Measurements from ENCODE around the gene GNAI3.
A peak's percentile ranks its signal among the peaks of the same experiment; 100 is the strongest.

Gene GNAI3

GRCh38 chr1:109639841-109640184, 91.4 kb downstream of the GNAI3 start:
- DNase-seq (ENCODE audit: extremely low spot score) = no peak
- TF ChIP-seq, protein P1, sequence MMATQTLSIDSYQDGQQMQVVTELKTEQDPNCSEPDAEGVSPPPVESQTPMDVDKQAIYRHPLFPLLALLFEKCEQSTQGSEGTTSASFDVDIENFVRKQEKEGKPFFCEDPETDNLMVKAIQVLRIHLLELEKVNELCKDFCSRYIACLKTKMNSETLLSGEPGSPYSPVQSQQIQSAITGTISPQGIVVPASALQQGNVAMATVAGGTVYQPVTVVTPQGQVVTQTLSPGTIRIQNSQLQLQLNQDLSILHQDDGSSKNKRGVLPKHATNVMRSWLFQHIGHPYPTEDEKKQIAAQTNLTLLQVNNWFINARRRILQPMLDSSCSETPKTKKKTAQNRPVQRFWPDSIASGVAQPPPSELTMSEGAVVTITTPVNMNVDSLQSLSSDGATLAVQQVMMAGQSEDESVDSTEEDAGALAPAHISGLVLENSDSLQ (IDR thresholded peaks at IDR 0.05) = peak; percentile 56; the same call in 1 of the 2 replicates
- TF ChIP-seq FOXK2 (IDR thresholded peaks at IDR 0.05) = no peak
- ChIA-PET POLR2A (interaction anchor here (0.7 to 6.6 kb wide), 6 partner anchors 19 to 134 kb away, joined by 3 to 79 read pairs (median 5); partner anchors contain the start of genes GNAI3 and GSTM2), CTCF (interaction anchor here (0.5 to 6.9 kb wide), 35 partner anchors 10 to 788 kb away, joined by 3 to 118 read pairs (median 5); partner anchors contain the start of genes AHCYL1, GNAI3, GPR61 and GSTM2)

DNA sequence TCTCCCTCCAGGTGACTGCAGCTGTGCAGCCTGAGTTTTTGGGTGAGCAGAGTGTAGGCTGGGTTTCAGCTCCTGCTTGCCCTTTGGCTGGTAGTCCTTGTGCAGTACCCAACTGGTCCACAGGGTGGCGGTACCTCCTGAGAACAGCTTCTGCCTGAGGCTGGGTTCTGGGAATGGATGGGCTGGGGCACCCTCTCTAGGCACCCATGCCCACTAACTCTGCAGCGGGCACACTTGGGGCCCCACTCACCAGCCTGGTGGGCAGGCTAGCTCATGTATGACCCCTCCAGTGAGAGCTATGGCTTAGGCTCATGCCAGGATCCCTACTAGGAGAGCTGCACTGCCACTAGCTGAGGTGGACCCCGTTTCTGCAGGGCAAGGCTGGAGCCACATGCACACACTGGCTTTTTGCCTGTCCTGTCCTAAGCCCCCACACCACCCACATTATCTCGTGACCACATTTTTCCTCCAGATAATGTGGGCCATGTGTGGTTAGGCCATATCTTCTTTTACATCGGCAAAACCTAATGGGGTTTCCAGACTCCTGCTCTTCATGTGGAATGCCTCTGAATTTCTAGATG, 92.0 kb downstream of the GNAI3 start:
- TF ChIP-seq HDGF (IDR thresholded peaks at IDR 0.05; ENCODE audit: borderline replicate concordance) (0 out of 2 replicates have a peak, but pooled peaks have one; percentile 28), FOXK2 (IDR thresholded peaks at IDR 0.05) (no peak), BHLHE40 (IDR thresholded peaks at IDR 0.05; ENCODE audit: borderline replicate concordance) (no peak), ELF4 (IDR thresholded peaks at IDR 0.05) (no peak), NFRKB (IDR thresholded peaks at IDR 0.05) (no peak), CTBP1 (IDR thresholded peaks at IDR 0.05; ENCODE audit: borderline replicate concordance) (no peak), ARNT (IDR thresholded peaks at IDR 0.05) (no peak)
- POLR2A ChIA-PET = interaction anchor here (0.7 to 6.6 kb wide), 6 partner anchors 20 to 134 kb away, joined by 3 to 79 read pairs (median 5); partner anchors contain the start of genes GNAI3 and GSTM2

GRCh38 chr1:109641078-109641740, 92.8 kb downstream of the GNAI3 start:
- DNase-seq (ENCODE audit: extremely low spot score) = no peak
- ChIA-PET CTCF (interaction anchor here (0.6 to 6.9 kb wide), 18 partner anchors 10 to 1700 kb away, joined by 3 to 118 read pairs (median 8); partner anchors contain the start of genes AHCYL1, GNAI3 and GSTM2), POLR2A (interaction anchor here (1.2 to 6.6 kb wide), 3 partner anchors 92 to 97 kb away, joined by 3 to 79 read pairs (median 15); partner anchors contain the start of gene GNAI3)
- no peak for TF ChIP-seq SP1 (IDR thresholded peaks at IDR 0.05)
- TF ChIP-seq CTBP1 (IDR thresholded peaks at IDR 0.05; ENCODE audit: borderline replicate concordance) = no peak
- no peak for TF ChIP-seq TARDBP (IDR thresholded peaks at IDR 0.05)
- TF ChIP-seq BHLHE40 (IDR thresholded peaks at IDR 0.05; ENCODE audit: borderline replicate concordance) = no peak
- no peak for TF ChIP-seq HDGF (IDR thresholded peaks at IDR 0.05; ENCODE audit: borderline replicate concordance)
- TF ChIP-seq FOXA1 (IDR thresholded peaks at IDR 0.05) = no peak
- TF ChIP-seq, protein P1 (IDR thresholded peaks at IDR 0.05) = no peak
- TF ChIP-seq ARNT (IDR thresholded peaks at IDR 0.05) = no peak
- no peak for TF ChIP-seq SUZ12 (IDR thresholded peaks at IDR 0.05)
- TF ChIP-seq FOXM1 (IDR thresholded peaks at IDR 0.05; ENCODE audit: borderline replicate concordance) = no peak
- TF ChIP-seq L3MBTL2 (conservative IDR thresholded peaks at IDR 0.05) = no peak
- TF ChIP-seq LEF1 (IDR thresholded peaks at IDR 0.05; ENCODE audit: borderline replicate concordance) = no peak
- no peak for TF ChIP-seq FOXK2 (IDR thresholded peaks at IDR 0.05)
- TF ChIP-seq ZNF384 (IDR thresholded peaks at IDR 0.05) = no peak
- no peak for TF ChIP-seq NFRKB (IDR thresholded peaks at IDR 0.05)
- no peak for TF ChIP-seq ELF4 (IDR thresholded peaks at IDR 0.05)

More for the DNA sequence above, 92.0 kb downstream of the GNAI3 start:
- CTCF ChIA-PET = interaction anchor here (0.5 to 6.9 kb wide), 38 partner anchors 10 to 725 kb away, joined by 3 to 118 read pairs (median 4); partner anchors contain the start of genes AHCYL1, GNAI3, GPR61 and GSTM2
- DNase-seq (ENCODE audit: extremely low spot score) = peak; percentile 85

DNA sequence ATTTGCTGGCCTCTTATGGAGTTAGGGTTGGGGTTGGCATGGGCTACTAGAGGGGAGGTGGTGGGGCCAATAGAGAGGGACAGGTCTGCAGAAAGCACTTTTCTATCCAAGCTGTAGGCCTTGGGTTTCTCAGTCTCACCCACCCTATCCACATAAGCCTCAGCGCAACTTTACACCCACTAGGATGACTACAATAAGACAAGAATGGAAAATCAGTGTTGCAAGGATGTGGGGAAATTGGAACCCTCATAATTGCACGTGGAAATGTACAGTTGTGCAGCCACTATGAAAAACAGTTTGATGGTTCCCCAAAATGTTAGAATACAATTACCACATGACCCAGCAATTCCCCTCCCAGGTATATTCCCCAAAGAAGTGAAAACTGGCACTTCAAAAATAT, 93.4 kb downstream of the GNAI3 start:
- POLR2A ChIA-PET = interaction anchor here (6.6 kb wide), 1 partner anchor 93 kb away, joined by 79 read pairs; the partner anchor contains the start of gene GNAI3

DNA sequence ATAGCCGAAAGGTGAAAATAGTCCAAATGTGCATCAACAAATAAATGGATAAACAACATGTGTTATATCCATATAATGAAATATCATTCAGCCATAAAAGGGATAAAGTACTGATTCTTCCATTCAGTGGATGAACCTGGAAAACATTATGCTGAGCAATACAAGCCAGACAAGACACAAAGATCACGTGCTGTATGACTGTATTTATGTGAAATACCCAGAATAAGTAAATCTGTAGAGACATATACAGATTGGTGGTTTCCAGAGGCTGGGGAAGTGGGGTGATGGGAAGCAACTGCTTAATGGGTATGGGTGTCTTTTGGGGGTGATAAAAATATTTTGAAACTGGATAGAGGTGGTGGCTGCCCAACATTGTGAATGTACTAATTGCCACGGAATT, 94.2 kb downstream of the GNAI3 start:
- POLR2A ChIA-PET = no interaction called here
- CTCF ChIA-PET = interaction anchor here (0.6 to 2.0 kb wide), 7 partner anchors 15 to 341 kb away, joined by 3 to 12 read pairs (median 4); partner anchors contain the start of gene GNAT2
- no peak for TF ChIP-seq FOXM1 (IDR thresholded peaks at IDR 0.05; ENCODE audit: borderline replicate concordance)
- TF ChIP-seq SP1 (IDR thresholded peaks at IDR 0.05) = no peak
- no peak for TF ChIP-seq HDGF (IDR thresholded peaks at IDR 0.05; ENCODE audit: borderline replicate concordance)
- TF ChIP-seq LEF1 (IDR thresholded peaks at IDR 0.05; ENCODE audit: borderline replicate concordance) = no peak
- no peak for TF ChIP-seq CTBP1 (IDR thresholded peaks at IDR 0.05; ENCODE audit: borderline replicate concordance)
- TF ChIP-seq FOXK2 (IDR thresholded peaks at IDR 0.05) = no peak
- TF ChIP-seq ELF4 (IDR thresholded peaks at IDR 0.05) = no peak
- TF ChIP-seq SUZ12 (IDR thresholded peaks at IDR 0.05) = no peak
- no peak for TF ChIP-seq ZNF384 (IDR thresholded peaks at IDR 0.05)
- TF ChIP-seq BHLHE40 (IDR thresholded peaks at IDR 0.05; ENCODE audit: borderline replicate concordance) = no peak
- TF ChIP-seq, protein P1 (IDR thresholded peaks at IDR 0.05) = no peak
- TF ChIP-seq TARDBP (IDR thresholded peaks at IDR 0.05) = no peak
- TF ChIP-seq FOXA1 (IDR thresholded peaks at IDR 0.05) = no peak
- TF ChIP-seq L3MBTL2 (conservative IDR thresholded peaks at IDR 0.05) = no peak
- TF ChIP-seq NFRKB (IDR thresholded peaks at IDR 0.05) = no peak
- no peak for TF ChIP-seq ARNT (IDR thresholded peaks at IDR 0.05)
- no peak for DNase-seq (ENCODE audit: extremely low spot score)

More for the DNA sequence above, 93.4 kb downstream of the GNAI3 start:
- DNase-seq (ENCODE audit: extremely low spot score) = no peak
- TF ChIP-seq ZNF384 (IDR thresholded peaks at IDR 0.05) (no peak), TARDBP (IDR thresholded peaks at IDR 0.05) (no peak), SUZ12 (IDR thresholded peaks at IDR 0.05) (no peak), SP1 (IDR thresholded peaks at IDR 0.05) (no peak), FOXK2 (IDR thresholded peaks at IDR 0.05) (no peak)
- CTCF ChIA-PET = interaction anchor here (0.7 to 6.9 kb wide), 5 partner anchors 9 to 1700 kb away, joined by 3 to 118 read pairs (median 42); partner anchors contain the start of gene GNAI3
